ENCODE measurements around the gene TMUB1. TPM values are rescaled to one million over a fixed set of nuclear protein-coding genes. Genes with fewer than 3 reads are reported as not detected.

The TMUB1 gene
- total RNA-seq, 1 donor from 2014 or later, result 30.1 TPM

DNA sequence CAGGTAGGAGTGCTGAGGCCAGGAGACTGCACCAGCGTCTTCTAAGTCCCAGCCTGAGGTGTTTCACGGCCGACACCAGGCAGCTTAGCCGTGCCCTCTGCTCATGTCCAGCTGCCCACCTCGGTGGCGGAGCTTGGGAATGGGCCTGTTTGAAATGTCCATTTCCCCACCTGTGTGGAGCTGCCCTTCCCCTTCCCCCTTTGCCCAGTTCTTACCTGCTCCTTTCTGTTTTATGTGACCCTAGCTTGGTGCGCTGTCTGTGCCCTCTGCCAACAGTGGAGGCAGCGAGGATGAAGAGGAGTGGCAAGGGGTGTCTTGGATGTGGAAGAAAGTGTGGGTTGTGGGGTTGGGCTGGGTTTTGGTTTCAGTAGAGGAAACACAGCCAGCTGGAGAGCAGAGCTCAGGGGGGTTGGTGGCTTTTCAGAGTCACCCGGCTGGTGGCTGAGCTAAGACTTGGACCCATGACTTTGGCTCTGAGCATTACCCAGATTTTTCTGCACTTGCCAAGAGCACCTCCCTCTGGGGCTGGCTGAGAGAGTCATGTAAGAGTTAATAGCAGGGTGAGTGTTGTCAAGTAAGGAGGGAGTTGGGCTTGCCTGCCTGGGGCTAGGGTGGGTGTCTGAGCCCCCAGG lies 46.8 kb upstream of the TMUB1 start:
- intact Hi-C loops (cut with micrococcal nuclease), result no loop called here
- H3K27me3 ChIP-seq (ENCODE audit: low read depth), result no peaks in the 10 kb centered on the region
- peak; percentile 7 for DNase-seq
- no peak overlapping the region for H3K27ac ChIP-seq (replicated peaks)
- no peaks in the 10 kb centered on the region for H3K9me3 ChIP-seq (replicated peaks)
- peaks cover 42% of the 10 kb centered on the region for H3K4me1 ChIP-seq
- H3K36me3 ChIP-seq, result peaks cover 68% of the 10 kb centered on the region
- H3K4me3 ChIP-seq, result no peak overlapping the region
- TF ChIP-seq, protein P1, sequence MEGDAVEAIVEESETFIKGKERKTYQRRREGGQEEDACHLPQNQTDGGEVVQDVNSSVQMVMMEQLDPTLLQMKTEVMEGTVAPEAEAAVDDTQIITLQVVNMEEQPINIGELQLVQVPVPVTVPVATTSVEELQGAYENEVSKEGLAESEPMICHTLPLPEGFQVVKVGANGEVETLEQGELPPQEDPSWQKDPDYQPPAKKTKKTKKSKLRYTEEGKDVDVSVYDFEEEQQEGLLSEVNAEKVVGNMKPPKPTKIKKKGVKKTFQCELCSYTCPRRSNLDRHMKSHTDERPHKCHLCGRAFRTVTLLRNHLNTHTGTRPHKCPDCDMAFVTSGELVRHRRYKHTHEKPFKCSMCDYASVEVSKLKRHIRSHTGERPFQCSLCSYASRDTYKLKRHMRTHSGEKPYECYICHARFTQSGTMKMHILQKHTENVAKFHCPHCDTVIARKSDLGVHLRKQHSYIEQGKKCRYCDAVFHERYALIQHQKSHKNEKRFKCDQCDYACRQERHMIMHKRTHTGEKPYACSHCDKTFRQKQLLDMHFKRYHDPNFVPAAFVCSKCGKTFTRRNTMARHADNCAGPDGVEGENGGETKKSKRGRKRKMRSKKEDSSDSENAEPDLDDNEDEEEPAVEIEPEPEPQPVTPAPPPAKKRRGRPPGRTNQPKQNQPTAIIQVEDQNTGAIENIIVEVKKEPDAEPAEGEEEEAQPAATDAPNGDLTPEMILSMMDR (IDR thresholded peaks at IDR 0.05; ENCODE audit: borderline replicate concordance), result no peak

DNA sequence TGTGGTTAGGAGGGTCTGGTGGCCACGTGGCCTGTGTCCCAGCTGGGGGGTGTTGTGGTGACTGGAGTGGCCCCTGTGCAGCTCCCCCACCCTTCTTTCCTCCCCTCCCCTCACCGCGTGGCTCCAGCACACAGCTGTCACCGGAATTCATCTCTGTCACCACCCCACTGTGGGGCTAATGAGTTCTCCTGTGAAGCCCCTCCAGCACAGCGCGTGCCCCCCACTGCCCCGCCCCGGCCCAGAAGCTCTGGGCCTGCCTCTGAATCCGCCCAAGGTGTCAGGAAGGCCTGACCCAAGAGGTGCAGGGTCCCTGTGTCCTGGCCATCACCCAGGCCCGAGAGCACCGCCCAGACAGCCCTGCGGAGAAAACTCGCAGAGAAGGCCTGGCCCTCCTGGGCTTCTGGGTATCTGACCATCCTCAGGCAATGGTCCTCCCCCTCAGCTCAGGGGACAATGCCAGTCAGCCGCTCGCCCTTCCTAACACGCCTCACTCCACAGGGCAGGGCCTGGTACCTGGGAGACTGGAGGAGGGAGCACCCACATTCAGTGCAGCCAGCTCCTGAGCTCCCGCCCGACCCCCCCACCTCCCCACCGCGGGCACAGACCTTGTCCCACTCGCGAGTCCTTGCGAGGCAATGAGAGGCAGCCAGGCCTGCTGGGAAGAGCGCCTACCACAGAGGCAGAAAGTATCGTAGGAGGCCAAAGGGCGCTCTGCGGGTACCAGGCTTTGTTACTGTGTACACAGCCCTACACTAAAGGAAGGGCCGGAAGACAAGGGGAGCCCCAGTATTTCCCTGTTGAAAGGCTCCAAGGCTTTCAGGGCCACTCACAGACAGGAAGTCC lies 46.0 kb upstream of the TMUB1 start:
- H3K9me3 ChIP-seq (replicated peaks), result no peaks in the 10 kb centered on the region
- peaks cover 63% of the 10 kb centered on the region for H3K36me3 ChIP-seq
- peaks cover 42% of the 10 kb centered on the region for H3K4me1 ChIP-seq
- TF ChIP-seq, protein P1 (IDR thresholded peaks at IDR 0.05; ENCODE audit: borderline replicate concordance), result no peak
- no peak for DNase-seq
- no peaks in the 10 kb centered on the region for H3K27me3 ChIP-seq (ENCODE audit: low read depth)
- intact Hi-C loops (cut with micrococcal nuclease), result no loop called here
- no peak overlapping the region for H3K4me3 ChIP-seq
- H3K27ac ChIP-seq (replicated peaks), result no peak overlapping the region

DNA sequence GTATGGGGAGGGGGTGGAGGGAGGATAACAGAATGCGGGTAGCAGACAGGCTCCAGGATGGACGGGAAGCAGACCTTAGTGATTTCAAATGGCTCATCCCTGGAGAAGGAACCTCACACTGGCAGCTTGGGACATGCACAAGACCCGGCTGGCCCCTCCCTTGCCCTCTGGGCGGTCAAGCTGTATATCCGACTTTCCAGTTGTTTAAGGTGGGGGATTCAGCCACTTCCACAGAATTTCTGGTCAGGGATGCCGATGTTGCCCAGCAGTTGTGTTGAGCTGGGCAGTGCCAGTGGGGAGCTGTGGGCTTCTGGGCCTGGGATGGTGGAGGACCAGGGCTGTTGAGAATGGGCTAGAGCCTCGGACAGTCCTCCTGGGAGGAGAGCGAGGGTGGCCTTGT lies 45.4 kb upstream of the TMUB1 start:
- DNase-seq, result no peak

DNA sequence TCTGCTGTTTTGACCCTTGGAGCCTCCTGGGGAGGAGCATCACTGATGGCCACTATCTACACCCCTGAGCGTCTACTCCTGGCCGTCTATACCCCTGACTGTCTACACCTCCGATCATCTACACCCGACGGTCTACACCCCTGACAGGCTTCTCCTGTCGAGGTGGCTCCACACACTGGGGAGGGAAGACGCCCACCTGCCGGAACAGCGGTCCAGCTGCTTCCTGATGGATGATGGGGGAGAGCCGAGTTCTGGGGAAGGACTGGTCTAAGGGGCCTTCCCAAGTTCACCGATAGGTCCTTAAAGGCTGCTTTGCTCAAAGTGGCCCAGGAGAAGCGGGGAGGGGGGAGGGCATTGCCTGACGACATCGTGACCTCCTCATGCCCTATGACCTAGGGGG lies 44.9 kb upstream of the TMUB1 start:
- H3K4me1 ChIP-seq, result peaks cover 38% of the 10 kb centered on the region
- no peaks in the 10 kb centered on the region for H3K9me3 ChIP-seq (replicated peaks)
- H3K27ac ChIP-seq (replicated peaks), result no peak overlapping the region
- intact Hi-C loops (cut with micrococcal nuclease), result no loop called here
- TF ChIP-seq, protein P1 (IDR thresholded peaks at IDR 0.05; ENCODE audit: borderline replicate concordance), result no peak
- peaks cover 58% of the 10 kb centered on the region for H3K36me3 ChIP-seq
- H3K27me3 ChIP-seq (ENCODE audit: low read depth), result no peaks in the 10 kb centered on the region
- H3K4me3 ChIP-seq, result no peak overlapping the region
- DNase-seq, result no peak

More for the DNA sequence above, 45.4 kb upstream of the TMUB1 start:
- Histone ChIP-seq H3K4me1 (peaks cover 40% of the 10 kb centered on the region), H3K4me3 (no peak overlapping the region), H3K27ac (replicated peaks) (no peak overlapping the region), H3K27me3 (ENCODE audit: low read depth) (no peaks in the 10 kb centered on the region), H3K36me3 (peaks cover 59% of the 10 kb centered on the region), H3K9me3 (replicated peaks) (no peaks in the 10 kb centered on the region)
- TF ChIP-seq, protein P1 (IDR thresholded peaks at IDR 0.05; ENCODE audit: borderline replicate concordance), result no peak
- intact Hi-C loops (cut with micrococcal nuclease), result no loop called here

DNA sequence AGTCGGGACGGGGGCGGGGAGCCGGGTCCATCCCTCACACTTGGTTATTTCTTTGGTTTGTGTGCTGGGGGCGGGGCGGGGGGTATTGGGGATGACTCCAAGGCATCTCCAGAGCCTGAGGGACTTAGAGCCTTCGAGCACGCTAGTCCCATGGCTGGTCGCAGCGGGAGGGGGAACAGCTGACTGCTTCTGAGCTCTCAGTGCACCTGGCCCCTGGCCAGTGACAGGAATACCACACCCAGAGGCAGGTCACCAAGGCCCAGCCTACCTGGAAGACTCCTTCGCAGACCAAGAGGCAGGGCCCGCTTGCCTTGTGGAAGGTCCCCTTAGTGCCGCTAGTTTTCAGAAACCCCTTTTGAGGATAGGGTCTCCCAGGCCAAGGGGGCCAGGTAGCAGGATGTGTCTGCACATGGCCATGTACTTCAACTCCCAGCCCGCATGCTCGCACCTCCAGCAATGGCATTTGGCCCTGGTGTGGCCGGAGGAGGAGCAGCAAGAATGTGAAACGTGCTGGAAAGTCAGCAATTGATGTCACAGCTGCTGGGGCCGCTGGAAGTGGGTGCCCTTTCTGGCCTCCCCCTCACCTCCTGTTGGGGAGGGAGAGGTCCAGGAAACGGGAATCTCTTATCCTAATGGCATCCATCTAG lies 43.3 kb upstream of the TMUB1 start:
- Histone ChIP-seq H3K27me3 (ENCODE audit: low read depth) (no peaks in the 10 kb centered on the region), H3K36me3 (peaks cover 50% of the 10 kb centered on the region), H3K4me3 (peak overlapping the region; percentile 69), H3K27ac (replicated peaks) (no peak overlapping the region), H3K9me3 (replicated peaks) (no peaks in the 10 kb centered on the region), H3K4me1 (peaks cover 31% of the 10 kb centered on the region)
- TF ChIP-seq, protein P1 (IDR thresholded peaks at IDR 0.05; ENCODE audit: borderline replicate concordance), result no peak
- intact Hi-C loops (cut with micrococcal nuclease), result no loop called here
- DNase-seq, result no peak

Data from left ventricle myocardium inferior (tissue), 1 donor.